GM15510 (cell line): ENCODE results near the gene SOBP.

ENCODE experiments used
- POLR2A ChIP-seq: IDR thresholded peaks from 3 replicates; pipeline ENCODE4 v1.6.1; 2011; ENCODE audit warnings: borderline replicate concordance; ENCODE audit not compliant: insufficient read length; ENCODE audit errors: extremely low read depth

SOBP gene

DNA sequence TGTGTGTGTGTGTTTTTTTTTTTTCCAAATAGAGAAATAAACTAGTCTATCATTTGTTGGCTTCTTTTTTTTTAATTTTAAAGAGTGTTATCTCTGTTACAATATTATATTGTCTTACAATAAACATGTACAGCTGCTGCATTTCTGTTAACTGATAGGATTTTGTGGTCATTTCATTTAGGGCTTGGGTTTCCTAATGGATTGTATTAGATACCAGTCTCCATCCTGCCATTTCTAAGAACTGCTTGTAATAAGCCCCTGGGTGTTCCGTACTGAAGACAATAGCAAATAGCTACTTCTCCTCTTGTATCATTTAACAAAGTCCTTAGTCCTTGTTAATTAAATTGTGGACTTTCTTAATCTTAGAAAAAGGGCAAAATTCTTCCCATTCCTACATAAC lies 45.7 kb downstream of the SOBP start:
- no peak for TF ChIP-seq POLR2A

GRCh38 chr6:107536180-107536961 lies 46.5 kb downstream of the SOBP start:
- TF ChIP-seq POLR2A = no peak

- no peak for TF ChIP-seq POLR2A
Measured at GRCh38 chr6:107537559-107537958, 47.6 kb downstream of the SOBP start.

- TF ChIP-seq POLR2A = no peak
Measured at GRCh38 chr6:107538856-107539387, 49.0 kb downstream of the SOBP start.

- no peak for TF ChIP-seq POLR2A
Measured at GRCh38 chr6:107539409-107539808, 49.5 kb downstream of the SOBP start.

- no peak for TF ChIP-seq POLR2A
Measured at GRCh38 chr6:107539849-107540464, 50.0 kb downstream of the SOBP start.

- TF ChIP-seq POLR2A = no peak
Measured at GRCh38 chr6:107540465-107540857, 50.5 kb downstream of the SOBP start.

GRCh38 chr6:107542192-107542668 lies 52.3 kb downstream of the SOBP start:
- TF ChIP-seq POLR2A = no peak

DNA sequence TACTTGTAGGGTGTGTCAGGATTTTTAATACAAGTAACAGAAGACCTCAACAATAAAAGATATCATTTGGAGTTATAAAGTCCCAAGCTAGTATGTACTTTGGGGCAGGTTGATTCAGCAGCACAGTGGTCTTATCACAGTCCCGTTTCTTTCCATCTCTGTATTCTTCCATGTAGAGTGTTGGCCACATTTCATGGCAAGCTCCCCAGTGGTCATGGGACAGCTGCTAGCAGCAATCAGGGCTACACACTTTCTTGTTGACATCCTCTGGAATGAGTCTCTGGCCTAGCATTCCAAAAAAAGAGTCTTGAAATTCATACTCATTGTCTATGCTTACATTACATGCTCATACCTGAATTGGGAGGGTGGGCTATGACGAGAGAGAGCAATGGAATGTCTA lies 53.2 kb downstream of the SOBP start:
- TF ChIP-seq POLR2A = no peak

DNA sequence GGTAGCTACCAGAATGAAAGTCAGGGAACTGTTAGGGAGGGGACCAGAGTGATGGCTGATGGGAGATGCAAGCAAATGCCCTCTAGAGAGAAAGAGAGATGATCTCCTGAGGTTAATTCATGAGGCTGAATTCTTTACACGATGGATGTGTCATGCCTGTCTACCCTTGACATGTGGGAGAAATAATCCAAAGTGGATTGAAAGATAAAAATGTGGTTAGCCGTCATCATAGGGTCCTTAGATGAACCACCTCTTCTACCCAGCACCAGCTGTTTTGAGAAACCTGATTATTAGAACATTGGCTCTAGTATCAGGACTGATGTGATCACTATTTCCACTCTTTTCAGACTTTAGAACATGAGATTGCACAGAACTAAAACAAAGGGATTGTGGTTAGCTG lies 53.6 kb downstream of the SOBP start:
- no peak for TF ChIP-seq POLR2A

GRCh38 chr6:107545763-107546162 lies 55.8 kb downstream of the SOBP start:
- no peak for TF ChIP-seq POLR2A

- no peak for TF ChIP-seq POLR2A
Measured at GRCh38 chr6:107546691-107547450, 57.0 kb downstream of the SOBP start.

DNA sequence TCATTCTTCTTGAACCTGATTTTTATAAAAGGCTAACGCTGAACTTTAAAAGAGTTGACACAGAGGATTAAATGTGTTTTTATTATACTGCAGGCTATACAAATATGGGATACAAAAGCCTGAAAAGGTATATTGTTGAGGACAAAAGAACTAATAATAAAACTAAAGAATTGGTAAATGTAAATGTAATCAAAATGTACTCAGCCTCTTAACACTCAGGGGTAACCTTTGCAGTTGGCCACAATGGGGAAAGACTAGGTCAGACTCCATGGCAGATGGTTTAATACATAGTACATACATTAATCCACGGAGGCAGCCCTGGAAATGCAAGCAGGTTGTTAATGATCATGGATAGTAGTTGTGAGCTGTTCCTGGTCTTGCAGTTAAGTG lies 57.5 kb downstream of the SOBP start:
- no peak for TF ChIP-seq POLR2A

DNA sequence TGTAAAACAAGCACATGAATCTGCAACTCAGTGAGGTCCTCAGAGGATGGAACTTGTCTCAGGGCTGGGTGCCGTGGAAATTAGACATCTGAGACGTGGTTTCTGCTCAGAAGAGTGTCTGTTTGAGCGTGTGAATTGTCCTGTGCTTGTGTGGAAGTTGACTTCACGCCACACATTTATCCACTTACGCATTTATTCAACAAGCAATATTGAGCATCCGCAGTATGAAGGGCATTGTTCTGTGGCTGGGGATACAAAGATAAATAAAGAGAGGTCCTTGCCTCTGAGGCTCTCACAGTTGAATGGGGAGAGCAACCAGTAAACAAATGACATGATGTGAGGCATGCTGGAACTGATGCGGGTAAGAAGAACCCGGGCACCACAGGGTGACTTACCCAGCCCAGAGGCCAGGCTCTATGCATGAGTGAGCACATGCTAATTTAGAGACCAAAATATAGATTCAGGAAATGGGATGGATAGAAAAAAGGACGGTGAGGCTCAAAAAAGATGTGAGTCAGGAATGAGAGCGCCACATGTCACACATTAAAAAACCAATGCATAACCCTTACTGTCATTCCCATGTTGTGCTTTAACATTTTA lies 60.4 kb downstream of the SOBP start:
- no peak for TF ChIP-seq POLR2A

- no peak for TF ChIP-seq POLR2A
Measured at GRCh38 chr6:107550906-107551305, 61.0 kb downstream of the SOBP start.
